ENCODE results near the gene NLRP6. TPM values are rescaled to one million over a fixed set of nuclear protein-coding genes. Genes with fewer than 3 reads are reported as not detected.

NLRP6 gene
- total RNA-seq, 1 experiment from 2014 or later: not detected

DNA sequence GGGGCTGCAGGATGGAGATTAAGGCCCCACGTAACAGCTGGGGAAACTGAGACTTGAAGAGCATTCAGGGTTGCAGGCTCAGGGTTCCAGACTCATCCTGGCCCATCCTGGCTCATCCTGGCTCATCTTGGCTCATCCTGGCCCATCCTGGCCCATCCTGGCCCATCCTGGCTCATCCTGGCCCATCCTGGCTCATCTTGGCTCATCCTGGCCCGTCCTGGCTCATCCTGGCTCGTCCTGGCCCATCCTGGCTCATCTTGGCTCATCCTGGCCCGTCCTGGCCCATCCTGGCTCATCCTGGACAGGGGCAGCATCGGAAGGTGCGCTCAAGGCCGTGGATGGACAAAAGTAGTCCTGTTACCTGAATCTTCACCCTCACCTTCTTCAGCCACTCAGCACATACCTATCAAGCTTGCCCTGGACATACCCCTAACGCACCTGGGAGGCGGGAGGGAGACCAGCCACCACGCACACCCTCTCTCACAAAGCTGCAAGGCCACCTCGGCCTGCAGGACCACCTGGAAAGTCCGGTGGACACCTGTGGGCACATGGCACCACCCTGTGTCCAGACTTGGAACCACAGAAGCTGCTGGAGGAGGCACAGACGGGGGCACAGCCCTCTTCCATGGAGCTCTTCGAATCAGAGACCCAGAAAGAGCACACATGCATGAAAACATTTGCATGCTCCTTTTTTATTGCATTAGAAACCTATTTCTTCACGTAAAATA lies 20.3 kb upstream of the NLRP6 start:
- no peak for TF ChIP-seq EZH2 (IDR thresholded peaks at IDR 0.05; ENCODE audit: low read depth)
- TF ChIP-seq, protein P1, sequence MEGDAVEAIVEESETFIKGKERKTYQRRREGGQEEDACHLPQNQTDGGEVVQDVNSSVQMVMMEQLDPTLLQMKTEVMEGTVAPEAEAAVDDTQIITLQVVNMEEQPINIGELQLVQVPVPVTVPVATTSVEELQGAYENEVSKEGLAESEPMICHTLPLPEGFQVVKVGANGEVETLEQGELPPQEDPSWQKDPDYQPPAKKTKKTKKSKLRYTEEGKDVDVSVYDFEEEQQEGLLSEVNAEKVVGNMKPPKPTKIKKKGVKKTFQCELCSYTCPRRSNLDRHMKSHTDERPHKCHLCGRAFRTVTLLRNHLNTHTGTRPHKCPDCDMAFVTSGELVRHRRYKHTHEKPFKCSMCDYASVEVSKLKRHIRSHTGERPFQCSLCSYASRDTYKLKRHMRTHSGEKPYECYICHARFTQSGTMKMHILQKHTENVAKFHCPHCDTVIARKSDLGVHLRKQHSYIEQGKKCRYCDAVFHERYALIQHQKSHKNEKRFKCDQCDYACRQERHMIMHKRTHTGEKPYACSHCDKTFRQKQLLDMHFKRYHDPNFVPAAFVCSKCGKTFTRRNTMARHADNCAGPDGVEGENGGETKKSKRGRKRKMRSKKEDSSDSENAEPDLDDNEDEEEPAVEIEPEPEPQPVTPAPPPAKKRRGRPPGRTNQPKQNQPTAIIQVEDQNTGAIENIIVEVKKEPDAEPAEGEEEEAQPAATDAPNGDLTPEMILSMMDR (conservative IDR thresholded peaks at IDR 0.05): 0 out of 2 replicates have a peak, but pooled peaks have one; percentile 37
- Histone ChIP-seq H3F3A (ENCODE audit: insufficient read depth, low read depth) (no peaks in the 10 kb centered on the region), H4K20me1 (ENCODE audit: insufficient read depth) (no peaks in the 10 kb centered on the region), H3K9me3 (ENCODE audit: insufficient read depth, low read depth) (no peaks in the 10 kb centered on the region), H3K36me3 (ENCODE audit: low read depth) (no peaks in the 10 kb centered on the region), H3K9me2 (ENCODE audit: insufficient read depth) (no peaks in the 10 kb centered on the region), H2AFZ (no peak overlapping the region), H3K4me3 (no peak overlapping the region), H3K27ac (no peak overlapping the region), H3K79me2 (ENCODE audit: low read depth) (no peaks in the 10 kb centered on the region), H3K4me1 (replicated peaks; ENCODE audit: insufficient read depth) (no peaks in the 10 kb centered on the region), H3K27me3 (ENCODE audit: insufficient read depth, low read depth) (no peaks in the 10 kb centered on the region), H3K4me2 (no peak overlapping the region)
- CTCF ChIA-PET: no interaction called here
- POLR2A ChIA-PET (ENCODE audit: unreplicated experiment): interaction anchor here (0.7 kb wide), 1 partner anchor 9 kb away, joined by 8 read pairs; no protein-coding TSS in a partner anchor
- no TSS peak for BruUV-seq (replicated peaks)
- intact Hi-C loops (cut with micrococcal nuclease; ENCODE audit: unreplicated experiment): no loop called here
- no peak for DNase-seq

DNA sequence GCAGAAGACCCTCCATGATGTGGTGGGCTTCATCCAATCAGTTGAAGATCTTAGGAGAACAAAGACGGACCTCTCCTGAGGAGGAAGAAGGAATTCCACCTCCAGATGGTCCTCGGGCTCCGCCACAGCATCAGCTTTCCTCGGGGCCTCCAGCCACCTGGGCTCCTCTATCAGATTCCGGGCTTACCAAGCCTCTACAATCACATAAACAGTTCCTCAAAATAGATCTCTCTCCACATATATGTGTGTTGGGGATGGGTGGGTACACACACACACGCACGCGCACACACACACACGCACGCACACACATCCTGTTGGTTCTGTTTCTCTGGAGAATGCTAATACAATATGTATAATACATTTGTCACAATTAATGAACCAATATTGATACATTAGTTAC lies 18.8 kb upstream of the NLRP6 start:
- BruUV-seq (replicated peaks): no TSS peak
- no peaks in the 10 kb centered on the region for H3K9me2 ChIP-seq (ENCODE audit: insufficient read depth)
- H3F3A ChIP-seq (ENCODE audit: insufficient read depth, low read depth): no peaks in the 10 kb centered on the region
- DNase-seq: no peak
- H3K36me3 ChIP-seq (ENCODE audit: low read depth): no peaks in the 10 kb centered on the region
- POLR2A ChIA-PET (ENCODE audit: unreplicated experiment): interaction anchor here (0.6 kb wide), 1 partner anchor 104 kb away, joined by 4 read pairs; no protein-coding TSS in a partner anchor
- no peak overlapping the region for H3K27ac ChIP-seq
- H3K27me3 ChIP-seq (ENCODE audit: insufficient read depth, low read depth): no peaks in the 10 kb centered on the region
- no peak overlapping the region for H3K4me2 ChIP-seq
- H2AFZ ChIP-seq: no peak overlapping the region
- no peaks in the 10 kb centered on the region for H4K20me1 ChIP-seq (ENCODE audit: insufficient read depth)
- TF ChIP-seq EZH2 (IDR thresholded peaks at IDR 0.05; ENCODE audit: low read depth): no peak
- TF ChIP-seq, protein P1 (conservative IDR thresholded peaks at IDR 0.05): no peak
- no peak overlapping the region for H3K4me3 ChIP-seq
- H3K79me2 ChIP-seq (ENCODE audit: low read depth): no peaks in the 10 kb centered on the region
- CTCF ChIA-PET: no interaction called here
- H3K9me3 ChIP-seq (ENCODE audit: insufficient read depth, low read depth): no peaks in the 10 kb centered on the region
- intact Hi-C loops (cut with micrococcal nuclease; ENCODE audit: unreplicated experiment): no loop called here
- no peaks in the 10 kb centered on the region for H3K4me1 ChIP-seq (replicated peaks; ENCODE audit: insufficient read depth)

GRCh38 chr11:261624-262023 lies 16.6 kb upstream of the NLRP6 start:
- CTCF ChIA-PET: no interaction called here
- Histone ChIP-seq H3K36me3 (ENCODE audit: low read depth) (no peaks in the 10 kb centered on the region), H3K79me2 (ENCODE audit: low read depth) (no peaks in the 10 kb centered on the region), H3K27me3 (ENCODE audit: insufficient read depth, low read depth) (no peaks in the 10 kb centered on the region), H3K27ac (no peak overlapping the region), H3K9me2 (ENCODE audit: insufficient read depth) (no peaks in the 10 kb centered on the region), H2AFZ (no peak overlapping the region), H3F3A (ENCODE audit: insufficient read depth, low read depth) (no peaks in the 10 kb centered on the region; the same call in 1 of the 2 replicates), H3K4me3 (no peak overlapping the region), H3K4me2 (no peak overlapping the region), H3K4me1 (replicated peaks; ENCODE audit: insufficient read depth) (no peaks in the 10 kb centered on the region), H3K9me3 (ENCODE audit: insufficient read depth, low read depth) (no peaks in the 10 kb centered on the region), H4K20me1 (ENCODE audit: insufficient read depth) (no peaks in the 10 kb centered on the region)
- no TSS peak for BruUV-seq (replicated peaks)
- intact Hi-C loops (cut with micrococcal nuclease; ENCODE audit: unreplicated experiment): no loop called here
- no peak for DNase-seq
- POLR2A ChIA-PET (ENCODE audit: unreplicated experiment): no interaction called here
- TF ChIP-seq, protein P1 (conservative IDR thresholded peaks at IDR 0.05): no peak
- TF ChIP-seq EZH2 (IDR thresholded peaks at IDR 0.05; ENCODE audit: low read depth): no peak

All from PC-9 (cell line).